HG03095 (cell line): Measurements from ENCODE around the gene PABPN1L.
"Not testable (repeated sequence)": the region's sequence is repeated elsewhere in the genome, so short reads cannot be mapped to it uniquely, and the experiment has no call there.

Experiments
- ATAC-seq: cut with Tn5 transposase; IDR thresholded peaks from one replicate; pipeline ENCODE4 v1.9.1; 2021; ENCODE audit warnings: moderate library complexity; ENCODE audit not compliant: unreplicated experiment

PABPN1L gene

GRCh38 chr16:88833086-88833485 is 33.4 kb downstream of the PABPN1L start:
- no peak for ATAC-seq

GRCh38 chr16:88831838-88832237 is 34.6 kb downstream of the PABPN1L start:
- ATAC-seq: no peak

GRCh38 chr16:88830783-88831182 is 35.7 kb downstream of the PABPN1L start:
- no peak for ATAC-seq

GRCh38 chr16:88830258-88830657 is 36.2 kb downstream of the PABPN1L start:
- ATAC-seq: no peak

- no peak for ATAC-seq
These were observed 37.7 kb downstream of the PABPN1L start for GRCh38 chr16:88828711-88829110.

- no peak for ATAC-seq
These were observed 38.7 kb downstream of the PABPN1L start for GRCh38 chr16:88827727-88828126.

GRCh38 chr16:88826070-88826840 is 40.2 kb downstream of the PABPN1L start:
- ATAC-seq: no peak

- ATAC-seq: no peak
These were observed 41.3 kb downstream of the PABPN1L start for GRCh38 chr16:88825146-88825545.

- no peak for ATAC-seq
These were observed 42.0 kb downstream of the PABPN1L start for GRCh38 chr16:88824256-88825077.

GRCh38 chr16:88823646-88824045 is 42.8 kb downstream of the PABPN1L start:
- ATAC-seq: not testable (repeated sequence)

- ATAC-seq: no peak
These were observed 44.0 kb downstream of the PABPN1L start for GRCh38 chr16:88822281-88823040.

GRCh38 chr16:88821168-88821850 is 45.2 kb downstream of the PABPN1L start:
- no peak for ATAC-seq

- no peak for ATAC-seq
These were observed 46.0 kb downstream of the PABPN1L start for GRCh38 chr16:88820385-88821025.

GRCh38 chr16:88819126-88819525 is 47.3 kb downstream of the PABPN1L start:
- ATAC-seq: no peak

GRCh38 chr16:88818575-88818874 is 47.9 kb downstream of the PABPN1L start:
- no peak for ATAC-seq

GRCh38 chr16:88817785-88818574 is 48.5 kb downstream of the PABPN1L start:
- ATAC-seq: no peak

GRCh38 chr16:88816736-88817535 is 49.5 kb downstream of the PABPN1L start:
- ATAC-seq: no peak

GRCh38 chr16:88815901-88816589 is 50.4 kb downstream of the PABPN1L start:
- no peak for ATAC-seq
